Right cardiac atrium (tissue), 5 donors: ENCODE results near the gene KCNJ14. TPM values are rescaled to one million over a fixed set of nuclear protein-coding genes. Genes with fewer than 3 reads are reported as not detected.
A peak's percentile ranks its signal among the peaks of the same experiment; 100 is the strongest.

ENCODE experiments used
- ATAC-seq, 2 donors: fragments of 200-7000 bp; cut with Tn5 transposase; one replicate each; pipeline versions ENCODE4 v1.8.0 to v1.9.1; 2020; ENCODE audit warnings: moderate library complexity in 2 of 2, mild to moderate bottlenecking in 1 of 2
- DNase-seq, 3 donors: peaks; one replicate each; pipeline ENCODE4 v3.0.0-alpha.2; 2020
- H3K27ac ChIP-seq: one replicate; pipeline ENCODE4 v1.5.1; 2013; ENCODE audit warnings: mild to moderate bottlenecking, low read length, control low read depth, moderate library complexity
- H3K27me3 ChIP-seq: one replicate; pipeline ENCODE4 v1.6.1; 2013; ENCODE audit not compliant: control insufficient read depth, insufficient read depth
- H3K4me1 ChIP-seq: one replicate; pipeline ENCODE4 v1.6.1; 2013; ENCODE audit warnings: low read length; ENCODE audit not compliant: control insufficient read depth, insufficient read depth
- H3K4me3 ChIP-seq: one replicate; pipeline ENCODE4 v1.5.1; 2013; ENCODE audit warnings: low read length, control low read depth
- H3K9me3 ChIP-seq: one replicate; pipeline ENCODE4 v1.6.1; 2013; ENCODE audit warnings: low read length; ENCODE audit not compliant: control insufficient read depth
- WGBS: extraction: QIAGEN DNeasy Blood & Tissue Kit; methylation state at CpG from one replicate; pipeline ENCODE4 v1.1.7; 2013; 5-methylcytosine and 5-hydroxymethylcytosine counted together
- intact Hi-C, 4 donors: fragments of 100-400 bp; cut with DNase I; formaldehyde crosslinking; loops; one replicate each; pipeline versions ENCODE4 v1.11.0 to v1.14.0; 2022 to 2023
- polyA plus RNA-seq: library from polyadenylated mRNA; stranded (reverse); fragments of 200-250 nt; gene quantifications from one replicate; pipeline ENCODE4 v1.2.3, GENCODE V29; 2013
- total RNA-seq, 4 donors: library from RNA; stranded (reverse); fragmentation: NEBNext Ultra II Directional; extraction: Animal tissue kit (Norgen Biotek cat#: 25700); gene quantifications; one replicate each; pipeline ENCODE4 v1.2.1, GENCODE V29; 2021
- donor health status: healthy with polysubstance abuse.
- donor health status: DM: no; HTN: yes; CAD: no.
- donor health status: DM: no; HTN: no; CAD: no.
- donor health status: DM: no; HTN: yes; CAD: no; lungs with severe emphysema.
- donor health status: DM: yes; HTN: yes; CAD: no.

Gene KCNJ14
- total and polyA plus RNA-seq, 5 donors: 0.16 to 0.75 (median 0.21) TPM

- no peaks in the 10 kb centered on the region for H3K27me3 ChIP-seq
- no peak for ATAC-seq
- H3K4me1 ChIP-seq: peaks cover 3% of the 10 kb centered on the region
- 87% methylated on average over 14 of the region's 14 CpGs for WGBS
- intact Hi-C loops: no loop called here
- H3K4me3 ChIP-seq: no peak overlapping the region
- H3K27ac ChIP-seq: no peak overlapping the region
- peak in 2 of 3 donors; percentile 38 to 40 for DNase-seq
- H3K9me3 ChIP-seq: no peaks in the 10 kb centered on the region
These were observed 18.0 kb downstream of the KCNJ14 start for GRCh38 chr19:48473161-48473966.

GRCh38 chr19:48474084-48474592 lies 18.8 kb downstream of the KCNJ14 start:
- no peak overlapping the region for H3K4me3 ChIP-seq
- DNase-seq (peak in 1 of 3 donors; percentile 68), ATAC-seq (no peak)
- intact Hi-C loops: no loop called here
- H3K27me3 ChIP-seq: no peaks in the 10 kb centered on the region
- H3K4me1 ChIP-seq: peaks cover 3% of the 10 kb centered on the region
- no peaks in the 10 kb centered on the region for H3K9me3 ChIP-seq
- 89% methylated on average over 16 of the region's 16 CpGs for WGBS
- no peak overlapping the region for H3K27ac ChIP-seq

DNA sequence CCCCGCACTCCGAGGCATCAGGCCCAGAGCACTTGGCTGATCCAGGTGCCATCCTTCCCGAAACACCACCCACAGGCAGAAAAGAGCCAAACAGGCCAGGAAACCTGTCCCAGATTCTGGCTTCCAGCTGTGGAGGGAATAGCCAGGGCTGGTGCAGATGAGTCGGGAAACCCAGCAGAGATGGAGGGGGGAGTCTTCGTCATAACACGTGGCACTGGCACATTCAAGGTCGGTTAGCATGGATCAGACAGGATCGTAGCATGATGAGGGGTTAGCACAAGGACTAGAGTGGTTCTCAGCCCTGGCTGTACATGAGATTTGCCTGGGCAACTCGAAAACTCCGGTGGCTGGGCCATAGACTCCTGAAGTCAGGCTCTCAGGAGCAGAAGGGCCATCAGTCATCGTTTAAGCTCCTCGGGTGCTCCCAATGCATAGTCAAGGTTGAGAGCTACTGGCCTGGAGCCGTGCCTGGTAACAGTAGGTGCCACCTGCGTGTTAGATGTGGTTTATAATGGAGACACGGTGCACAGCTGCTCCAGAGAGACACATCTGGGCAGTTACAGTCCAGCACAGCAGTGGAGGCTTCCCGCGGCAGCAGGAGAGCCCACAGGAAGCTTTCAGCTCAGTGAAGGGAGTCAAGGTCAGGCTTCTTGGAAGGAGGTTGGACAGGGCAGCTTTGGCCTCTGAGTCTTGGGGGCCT lies 20.1 kb downstream of the KCNJ14 start:
- intact Hi-C loops: no loop called here
- peaks cover 3% of the 10 kb centered on the region for H3K4me1 ChIP-seq
- H3K27ac ChIP-seq: no peak overlapping the region
- H3K4me3 ChIP-seq: no peak overlapping the region
- no peaks in the 10 kb centered on the region for H3K9me3 ChIP-seq
- WGBS: 89% methylated on average over 17 of the region's 17 CpGs
- DNase-seq (peak in 2 of 3 donors; percentile 32 to 38), ATAC-seq (no peak)
- H3K27me3 ChIP-seq: no peaks in the 10 kb centered on the region

GRCh38 chr19:48476176-48476575 lies 20.8 kb downstream of the KCNJ14 start:
- Histone ChIP-seq H3K27ac (no peak overlapping the region), H3K4me1 (peaks cover 2% of the 10 kb centered on the region), H3K27me3 (no peaks in the 10 kb centered on the region), H3K9me3 (no peaks in the 10 kb centered on the region), H3K4me3 (no peak overlapping the region)
- peak in 2 of 3 donors; percentile 28 to 29 for DNase-seq
- ATAC-seq: no peak
- intact Hi-C loops: no loop called here
- 89% methylated on average over 9 of the region's 9 CpGs for WGBS

GRCh38 chr19:48477067-48477685 lies 21.8 kb downstream of the KCNJ14 start:
- DNase-seq (peak in 2 of 3 donors; percentile 50 to 55), ATAC-seq (no peak)
- Histone ChIP-seq H3K9me3 (no peaks in the 10 kb centered on the region), H3K27me3 (no peaks in the 10 kb centered on the region), H3K27ac (no peak overlapping the region), H3K4me1 (peaks cover 3% of the 10 kb centered on the region), H3K4me3 (no peak overlapping the region)
- intact Hi-C loops: no loop called here
- 74% methylated on average over 10 of the region's 10 CpGs for WGBS

DNA sequence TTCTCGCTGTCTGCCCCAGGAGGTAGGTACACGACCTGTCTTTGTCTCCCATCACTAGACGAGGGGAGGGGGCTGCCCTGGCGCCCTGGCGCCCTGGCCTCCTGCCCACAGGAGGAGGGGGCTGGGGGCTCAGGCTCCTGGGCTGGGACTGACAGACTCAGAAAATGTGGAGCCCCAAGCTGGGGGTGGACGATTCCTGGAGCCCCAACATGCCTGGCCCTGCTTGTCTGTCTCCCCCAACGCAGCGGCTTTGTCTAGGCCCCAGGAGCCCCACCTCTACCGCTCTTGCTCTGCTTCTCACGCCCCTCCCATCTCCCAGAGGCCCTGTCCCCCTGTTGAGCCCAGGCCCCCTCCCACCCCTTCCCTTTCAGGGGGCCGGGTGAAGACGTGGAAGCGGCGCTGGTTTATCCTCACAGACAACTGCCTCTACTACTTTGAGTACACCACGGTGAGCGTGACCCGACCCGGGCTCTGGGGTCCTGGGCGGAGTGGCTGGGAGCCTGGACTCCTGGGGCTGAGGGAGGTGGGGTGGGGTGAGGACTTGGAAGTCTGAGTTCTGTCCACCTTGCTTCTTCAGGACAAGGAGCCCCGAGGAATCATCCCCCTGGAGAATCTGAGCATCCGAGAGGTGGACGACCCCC lies 22.4 kb downstream of the KCNJ14 start:
- Histone ChIP-seq H3K4me1 (peaks cover 3% of the 10 kb centered on the region), H3K27me3 (no peaks in the 10 kb centered on the region), H3K9me3 (no peaks in the 10 kb centered on the region), H3K4me3 (no peak overlapping the region), H3K27ac (no peak overlapping the region)
- WGBS: 77% methylated on average over 22 of the region's 22 CpGs
- ATAC-seq (no peak), DNase-seq (peak in 2 of 3 donors; percentile 36 to 64)
- intact Hi-C loops: no loop called here

DNA sequence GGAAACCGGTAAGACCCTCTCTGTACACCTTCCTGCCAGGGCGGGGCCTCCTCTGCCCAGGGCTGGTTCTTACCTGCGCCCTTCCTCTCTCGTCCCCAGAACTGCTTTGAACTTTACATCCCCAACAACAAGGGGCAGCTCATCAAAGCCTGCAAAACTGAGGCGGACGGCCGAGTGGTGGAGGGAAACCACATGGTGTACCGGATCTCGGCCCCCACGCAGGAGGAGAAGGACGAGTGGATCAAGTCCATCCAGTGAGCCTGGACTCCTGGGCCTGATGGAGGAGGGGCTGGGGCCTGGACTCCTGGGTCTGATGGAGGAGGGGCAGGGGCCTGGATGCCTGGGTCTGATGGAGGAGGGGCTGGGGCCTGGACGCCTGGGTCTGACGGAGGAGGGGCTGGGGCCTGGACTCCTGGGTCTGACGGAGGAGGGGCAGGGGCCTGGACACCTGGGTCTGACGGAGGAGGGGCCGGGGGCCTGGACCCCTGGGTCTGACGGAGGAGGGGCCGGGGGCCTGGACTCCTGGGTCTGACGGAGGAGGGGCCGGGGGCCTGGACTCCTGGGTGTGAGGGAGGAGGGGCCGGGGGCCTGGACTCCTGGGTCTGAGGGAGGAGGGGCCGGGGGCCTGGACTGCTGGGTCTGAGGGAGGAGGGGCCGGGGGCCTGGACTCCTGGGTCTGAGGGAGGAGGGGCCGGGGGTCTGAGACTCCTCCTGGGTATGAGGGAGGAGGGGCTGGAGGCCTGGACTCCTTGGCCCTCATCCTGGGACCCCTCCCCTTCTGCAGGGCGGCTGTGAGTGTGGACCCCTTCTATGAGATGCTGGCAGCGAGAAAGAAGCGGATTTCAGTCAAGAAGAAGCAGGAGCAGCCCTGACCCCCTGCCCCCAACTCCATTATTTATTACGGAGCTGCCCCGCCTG lies 23.2 kb downstream of the KCNJ14 start:
- ATAC-seq: no peak

GRCh38 chr19:48479686-48480085 lies 24.3 kb downstream of the KCNJ14 start:
- peak; percentile 12 to 18 for ATAC-seq
- no peaks in the 10 kb centered on the region for H3K9me3 ChIP-seq
- H3K27ac ChIP-seq: peak overlapping the region; percentile 90
- H3K4me1 ChIP-seq: peaks cover 3% of the 10 kb centered on the region
- DNase-seq: peak in 2 of 3 donors; percentile 52 to 54
- no peak overlapping the region for H3K4me3 ChIP-seq
- no peaks in the 10 kb centered on the region for H3K27me3 ChIP-seq
- intact Hi-C loops: no loop called here
- WGBS: 70% methylated on average over 7 of the region's 7 CpGs

More for the DNA sequence above, 23.2 kb downstream of the KCNJ14 start:
- intact Hi-C loops: no loop called here
- Histone ChIP-seq H3K27me3 (no peaks in the 10 kb centered on the region), H3K4me1 (peaks cover 3% of the 10 kb centered on the region), H3K4me3 (no peak overlapping the region), H3K27ac (no peak overlapping the region), H3K9me3 (no peaks in the 10 kb centered on the region)
- peak in 2 of 3 donors; percentile 53 to 62 for DNase-seq
- WGBS: 83% methylated on average over 29 of the region's 29 CpGs

DNA sequence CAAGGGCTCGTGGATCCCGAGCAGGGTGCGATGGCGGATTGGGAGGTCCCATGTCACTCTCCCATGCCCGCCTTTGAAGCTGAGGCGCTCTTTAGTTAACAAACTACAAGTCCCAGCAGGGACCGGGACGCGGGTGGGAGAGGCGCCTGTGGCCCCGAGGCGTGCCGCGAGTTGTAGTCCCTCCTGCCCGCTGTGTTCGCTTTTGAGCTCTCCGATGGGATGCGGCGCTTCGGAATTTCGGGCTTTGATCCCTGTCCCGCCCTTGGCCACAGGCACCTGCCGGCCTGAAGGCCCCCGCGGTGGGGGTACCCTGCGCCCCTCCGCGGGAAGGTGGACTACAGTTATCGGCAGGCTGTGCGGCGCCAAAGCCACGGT lies 24.8 kb downstream of the KCNJ14 start:
- peaks cover 3% of the 10 kb centered on the region for H3K4me1 ChIP-seq
- ATAC-seq: peak; percentile 77 to 81
- no peaks in the 10 kb centered on the region for H3K27me3 ChIP-seq
- no peaks in the 10 kb centered on the region for H3K9me3 ChIP-seq
- peak overlapping the region; percentile 59 for H3K4me3 ChIP-seq
- intact Hi-C loops: no loop called here
- WGBS: 13% methylated on average over 32 of the region's 32 CpGs
- peak overlapping the region; percentile 90 for H3K27ac ChIP-seq
- peak; percentile 71 to 91 (median 90) for DNase-seq
